ENCODE data around the gene EXOSC9.

EXOSC9 gene

DNA sequence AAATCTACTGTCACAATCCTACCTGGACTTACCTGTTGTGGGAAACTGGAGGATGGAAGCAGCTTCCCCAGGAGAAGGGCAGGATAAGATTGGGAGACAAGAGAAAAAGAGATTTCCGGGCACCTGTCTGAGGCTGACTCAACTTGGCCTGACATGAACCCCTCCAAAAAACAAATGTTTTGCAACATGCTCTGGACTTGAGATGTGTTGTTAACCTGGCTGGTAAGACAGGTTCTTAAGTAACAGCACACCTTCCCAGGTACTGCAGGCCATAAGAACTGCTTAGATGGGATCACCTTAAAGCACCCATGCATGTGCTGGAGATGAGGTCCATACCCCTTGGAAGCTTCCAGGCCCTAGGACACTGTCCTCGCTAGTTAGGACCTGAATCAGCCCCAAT is 31.8 kb upstream of the EXOSC9 start:
- no peak overlapping the region for H3K4me3 ChIP-seq (ENCODE audit: low read length, poor library complexity, severe bottlenecking)
- no peaks in the 10 kb centered on the region for H3K9me2 ChIP-seq (replicated peaks; ENCODE audit: low read depth, low read length)
- H3K4me2 ChIP-seq (ENCODE audit: low read depth, low read length, poor library complexity, severe bottlenecking): no peak overlapping the region
- no peaks in the 10 kb centered on the region for H3K4me1 ChIP-seq (ENCODE audit: insufficient read depth, low read length, poor library complexity, severe bottlenecking)
- H3K79me2 ChIP-seq (ENCODE audit: insufficient read depth, low read length): no peaks in the 10 kb centered on the region
- no peak overlapping the region for H3K9ac ChIP-seq (ENCODE audit: low read depth, low read length, poor library complexity, severe bottlenecking)
- no peaks in the 10 kb centered on the region for H4K20me1 ChIP-seq (ENCODE audit: insufficient read depth, low read length, poor library complexity, severe bottlenecking)
- H3K27me3 ChIP-seq (ENCODE audit: insufficient read depth, low read length, poor library complexity, severe bottlenecking): no peaks in the 10 kb centered on the region
- no peaks in the 10 kb centered on the region for H3F3A ChIP-seq (ENCODE audit: low read depth)
- H3K36me3 ChIP-seq (ENCODE audit: insufficient read depth, low read length): no peaks in the 10 kb centered on the region
- no peaks in the 10 kb centered on the region for H3K9me3 ChIP-seq (ENCODE audit: insufficient read depth, low read depth, low read length)
- TF ChIP-seq, protein P1, sequence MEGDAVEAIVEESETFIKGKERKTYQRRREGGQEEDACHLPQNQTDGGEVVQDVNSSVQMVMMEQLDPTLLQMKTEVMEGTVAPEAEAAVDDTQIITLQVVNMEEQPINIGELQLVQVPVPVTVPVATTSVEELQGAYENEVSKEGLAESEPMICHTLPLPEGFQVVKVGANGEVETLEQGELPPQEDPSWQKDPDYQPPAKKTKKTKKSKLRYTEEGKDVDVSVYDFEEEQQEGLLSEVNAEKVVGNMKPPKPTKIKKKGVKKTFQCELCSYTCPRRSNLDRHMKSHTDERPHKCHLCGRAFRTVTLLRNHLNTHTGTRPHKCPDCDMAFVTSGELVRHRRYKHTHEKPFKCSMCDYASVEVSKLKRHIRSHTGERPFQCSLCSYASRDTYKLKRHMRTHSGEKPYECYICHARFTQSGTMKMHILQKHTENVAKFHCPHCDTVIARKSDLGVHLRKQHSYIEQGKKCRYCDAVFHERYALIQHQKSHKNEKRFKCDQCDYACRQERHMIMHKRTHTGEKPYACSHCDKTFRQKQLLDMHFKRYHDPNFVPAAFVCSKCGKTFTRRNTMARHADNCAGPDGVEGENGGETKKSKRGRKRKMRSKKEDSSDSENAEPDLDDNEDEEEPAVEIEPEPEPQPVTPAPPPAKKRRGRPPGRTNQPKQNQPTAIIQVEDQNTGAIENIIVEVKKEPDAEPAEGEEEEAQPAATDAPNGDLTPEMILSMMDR (conservative IDR thresholded peaks at IDR 0.05; ENCODE audit: low read length): no peak
- no peak for TF ChIP-seq EZH2phosphoT487 (IDR thresholded peaks at IDR 0.05; ENCODE audit: borderline replicate concordance)
- no peak overlapping the region for H2AFZ ChIP-seq (ENCODE audit: low read length)

- Histone ChIP-seq H3K36me3 (ENCODE audit: insufficient read depth, low read length) (no peaks in the 10 kb centered on the region), H3K9me2 (replicated peaks; ENCODE audit: low read depth, low read length) (no peaks in the 10 kb centered on the region), H2AFZ (ENCODE audit: low read length) (no peak overlapping the region), H4K20me1 (ENCODE audit: insufficient read depth, low read length, poor library complexity, severe bottlenecking) (no peaks in the 10 kb centered on the region), H3K4me3 (ENCODE audit: low read length, poor library complexity, severe bottlenecking) (no peak overlapping the region), H3K9me3 (ENCODE audit: insufficient read depth, low read depth, low read length) (no peaks in the 10 kb centered on the region), H3K4me2 (ENCODE audit: low read depth, low read length, poor library complexity, severe bottlenecking) (no peak overlapping the region), H3K79me2 (ENCODE audit: insufficient read depth, low read length) (no peaks in the 10 kb centered on the region), H3K9ac (ENCODE audit: low read depth, low read length, poor library complexity, severe bottlenecking) (no peak overlapping the region), H3K4me1 (ENCODE audit: insufficient read depth, low read length, poor library complexity, severe bottlenecking) (no peaks in the 10 kb centered on the region), H3K27me3 (ENCODE audit: insufficient read depth, low read length, poor library complexity, severe bottlenecking) (no peaks in the 10 kb centered on the region), H3F3A (ENCODE audit: low read depth) (no peaks in the 10 kb centered on the region)
- no peak for TF ChIP-seq EZH2phosphoT487 (IDR thresholded peaks at IDR 0.05; ENCODE audit: borderline replicate concordance)
- TF ChIP-seq, protein P1 (conservative IDR thresholded peaks at IDR 0.05; ENCODE audit: low read length): no peak
These were observed 29.3 kb upstream of the EXOSC9 start for GRCh38 chr4:121771869-121772268.

- H3K4me1 ChIP-seq (ENCODE audit: insufficient read depth, low read length, poor library complexity, severe bottlenecking): no peaks in the 10 kb centered on the region
- H2AFZ ChIP-seq (ENCODE audit: low read length): no peak overlapping the region
- no peaks in the 10 kb centered on the region for H3K9me3 ChIP-seq (ENCODE audit: insufficient read depth, low read depth, low read length)
- no peaks in the 10 kb centered on the region for H3K36me3 ChIP-seq (ENCODE audit: insufficient read depth, low read length)
- H3K79me2 ChIP-seq (ENCODE audit: insufficient read depth, low read length): no peaks in the 10 kb centered on the region
- no peak overlapping the region for H3K9ac ChIP-seq (ENCODE audit: low read depth, low read length, poor library complexity, severe bottlenecking)
- no peaks in the 10 kb centered on the region for H4K20me1 ChIP-seq (ENCODE audit: insufficient read depth, low read length, poor library complexity, severe bottlenecking)
- no peak overlapping the region for H3K4me2 ChIP-seq (ENCODE audit: low read depth, low read length, poor library complexity, severe bottlenecking)
- TF ChIP-seq, protein P1 (conservative IDR thresholded peaks at IDR 0.05; ENCODE audit: low read length): no peak
- H3K27me3 ChIP-seq (ENCODE audit: insufficient read depth, low read length, poor library complexity, severe bottlenecking): no peaks in the 10 kb centered on the region
- H3F3A ChIP-seq (ENCODE audit: low read depth): no peaks in the 10 kb centered on the region
- H3K9me2 ChIP-seq (replicated peaks; ENCODE audit: low read depth, low read length): no peaks in the 10 kb centered on the region
- no peak overlapping the region for H3K4me3 ChIP-seq (ENCODE audit: low read length, poor library complexity, severe bottlenecking)
These were observed 27.2 kb upstream of the EXOSC9 start for GRCh38 chr4:121773883-121774282.
